Right lobe of liver (tissue), 4 donors: ENCODE data around the gene COMMD4.

Experiments
- POLR2A ChIP-seq: fragments of 450-650 bp; IDR thresholded peaks from one replicate; pipeline ENCODE4 v1.6.1; 2017; ENCODE audit warnings: antibody characterized with exemption, mild to moderate bottlenecking
- TF ChIP-seq, protein P1 (sequence below), 4 donors: fragments of 200-600 bp in 3 of 4; fragments of 450-650 bp in 1 of 4; IDR thresholded peaks; one replicate each; pipeline versions ENCODE4 v1.5.1 to v1.8.0; 2016 to 2022; ENCODE audit warnings: antibody characterized with exemption in 4 of 4, mild to moderate bottlenecking in 2 of 4
- donor health status: DM: no; HTN: no; CAD: no.
- donor health status: DM: no; HTN: no; CAD: no.
- donor health status: DM: no; HTN: yes; CAD: no.

DNA sequence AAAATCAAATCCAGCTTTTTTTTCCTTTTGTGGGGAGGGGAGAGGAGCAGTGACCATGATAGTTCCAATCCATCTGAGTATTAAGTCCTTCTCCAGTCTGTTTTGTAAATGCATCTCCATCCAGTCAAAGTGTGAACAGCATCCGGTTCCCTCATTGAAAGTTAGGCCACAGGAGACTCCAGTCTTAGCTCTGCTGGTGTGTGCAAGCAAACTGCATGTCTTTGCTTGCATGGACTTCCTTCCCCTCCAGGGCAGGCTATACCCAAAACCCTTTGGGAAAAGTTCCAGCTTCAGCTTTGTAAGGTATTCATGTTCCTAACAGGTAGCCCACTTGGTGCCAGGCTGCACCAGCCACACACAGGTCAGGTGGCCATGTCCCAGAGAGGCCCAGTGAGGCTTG, 35.6 kb downstream of the COMMD4 start:
- TF ChIP-seq, protein P1, sequence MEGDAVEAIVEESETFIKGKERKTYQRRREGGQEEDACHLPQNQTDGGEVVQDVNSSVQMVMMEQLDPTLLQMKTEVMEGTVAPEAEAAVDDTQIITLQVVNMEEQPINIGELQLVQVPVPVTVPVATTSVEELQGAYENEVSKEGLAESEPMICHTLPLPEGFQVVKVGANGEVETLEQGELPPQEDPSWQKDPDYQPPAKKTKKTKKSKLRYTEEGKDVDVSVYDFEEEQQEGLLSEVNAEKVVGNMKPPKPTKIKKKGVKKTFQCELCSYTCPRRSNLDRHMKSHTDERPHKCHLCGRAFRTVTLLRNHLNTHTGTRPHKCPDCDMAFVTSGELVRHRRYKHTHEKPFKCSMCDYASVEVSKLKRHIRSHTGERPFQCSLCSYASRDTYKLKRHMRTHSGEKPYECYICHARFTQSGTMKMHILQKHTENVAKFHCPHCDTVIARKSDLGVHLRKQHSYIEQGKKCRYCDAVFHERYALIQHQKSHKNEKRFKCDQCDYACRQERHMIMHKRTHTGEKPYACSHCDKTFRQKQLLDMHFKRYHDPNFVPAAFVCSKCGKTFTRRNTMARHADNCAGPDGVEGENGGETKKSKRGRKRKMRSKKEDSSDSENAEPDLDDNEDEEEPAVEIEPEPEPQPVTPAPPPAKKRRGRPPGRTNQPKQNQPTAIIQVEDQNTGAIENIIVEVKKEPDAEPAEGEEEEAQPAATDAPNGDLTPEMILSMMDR (IDR thresholded peaks at IDR 0.05), result no peak
- TF ChIP-seq POLR2A, result no peak
